K562 (cell line): ENCODE measurements around the gene RRAD. TPM values are rescaled to one million over a fixed set of nuclear protein-coding genes. Genes with fewer than 3 reads are reported as not detected.

Source experiments
- ATAC-seq: fragments of 200-7000 bp; cut with Tn5 transposase; 3 replicates; pipeline ENCODE4 v1.9.1; 2020; ENCODE audit warnings: moderate library complexity
- BruUV-seq: library from RNA; stranded (reverse); fragments of 400-500 nt; replicated peaks from 2 replicates; lab custom pipeline; 2021; lab: Mats Ljungman, UMichigan
- CTCF ChIA-PET: fragments of 300-600 bp; formaldehyde crosslinking; extraction: SDS; loops from one replicate; lab custom pipeline; 2021; ENCODE audit warnings: low intra/inter-chr PET ratio; lab: Yijun Ruan, JAX
- POLR2A ChIA-PET: fragments of 300-600, 350-650 bp; sonication (Branson Sonifier 250); formaldehyde crosslinking; extraction: SDS; loops from one replicate; lab custom pipeline; 2021; ENCODE audit warnings: antibody characterized with exemption, inconsistent platforms; lab: Yijun Ruan, JAX
- DNase-seq, 4 experiments: peaks; one replicate each; pipeline versions ENCODE4 v3.0.0 to v3.0.0-alpha.2; 2011 to 2018; ENCODE audit warnings: low spot score in 3 of 4, mixed read lengths in 3 of 4; ENCODE audit errors: extremely low read depth in 1 of 4
- FAIRE-seq: peaks from 2 replicates; lab custom pipeline; 2011; peaks lifted over from hg19 to GRCh38; lab: Jason Lieb, UNC
- H2AFZ ChIP-seq: 2 replicates; pipeline ENCODE4 v1.6.0; 2011; ENCODE audit warnings: low read depth, low read length, control low read depth, inconsistent platforms
- H3K27ac ChIP-seq: fragments of 200-600 bp; 3 replicates; pipeline ENCODE4 v1.8.0; 2011; ENCODE audit warnings: low read depth, mild to moderate bottlenecking, control low read depth, inconsistent platforms, low read length, moderate library complexity, mixed read lengths; ENCODE audit errors: extremely low read depth
- H3K27me3 ChIP-seq, 2 experiments: fragments of 300-600 bp in 1 of 2; 2 replicates in 1 of 2; 3 replicates in 1 of 2; pipeline versions ENCODE4 v1.6.0 to v1.8.0; 2011; ENCODE audit warnings: inconsistent platforms in 2 of 2, low read length in 2 of 2, mild to moderate bottlenecking in 1 of 2, mixed read lengths in 1 of 2, moderate library complexity in 1 of 2; ENCODE audit not compliant: control insufficient read depth in 2 of 2, insufficient read depth in 2 of 2
- H3K36me3 ChIP-seq: fragments of 300-600 bp; 3 replicates; pipeline ENCODE4 v1.8.0; 2011; ENCODE audit warnings: mild to moderate bottlenecking, low read length, inconsistent platforms; ENCODE audit not compliant: control insufficient read depth, insufficient read depth
- H3K4me1 ChIP-seq, 2 experiments: fragments of 200-600 bp in 1 of 2; replicated peaks in 1 of 2; 2 replicates in 1 of 2; 3 replicates in 1 of 2; pipeline versions ENCODE4 v1.5.1 to v1.8.0; 2011; ENCODE audit warnings: inconsistent platforms in 2 of 2, low read length in 2 of 2, mild to moderate bottlenecking in 1 of 2, mixed read lengths in 1 of 2, moderate library complexity in 1 of 2; ENCODE audit not compliant: control insufficient read depth in 2 of 2, insufficient read depth in 2 of 2
- H3K4me2 ChIP-seq: 2 replicates; pipeline ENCODE4 v1.6.1; 2011; ENCODE audit warnings: low read length, control low read depth, inconsistent platforms, mixed read lengths; ENCODE audit not compliant: insufficient read depth
- H3K4me3 ChIP-seq: fragments of 200-600 bp; sonication (generic), shearing (Covaris generic); 2 replicates; pipeline ENCODE4 v1.5.1; 2016; ENCODE audit warnings: control low read depth, inconsistent platforms
- H3K79me2 ChIP-seq: fragments of 200-600 bp; 3 replicates; pipeline ENCODE4 v1.8.0; 2011; ENCODE audit warnings: low read length, inconsistent platforms; ENCODE audit not compliant: control insufficient read depth, insufficient read depth
- H3K9ac ChIP-seq, 2 experiments: 2 replicates each; pipeline versions ENCODE4 v1.6.0 to v1.6.1; 2011; ENCODE audit warnings: low read depth in 2 of 2, low read length in 2 of 2, control low read depth in 1 of 2, inconsistent platforms in 1 of 2, mild to moderate bottlenecking in 1 of 2, mixed read lengths in 1 of 2; ENCODE audit not compliant: insufficient read depth in 1 of 2
- H3K9me1 ChIP-seq: one replicate; pipeline ENCODE4 v1.6.0; 2011; ENCODE audit warnings: inconsistent platforms, mild to moderate bottlenecking, low read length, moderate library complexity; ENCODE audit not compliant: control insufficient read depth, insufficient read depth
- H3K9me3 ChIP-seq: replicated peaks from 2 replicates; pipeline ENCODE4 v1.5.1; 2011; ENCODE audit warnings: low read depth, low read length, inconsistent platforms; ENCODE audit not compliant: control insufficient read depth, insufficient read depth
- H4K20me1 ChIP-seq: replicated peaks from 2 replicates; pipeline ENCODE4 v1.6.1; 2011; ENCODE audit warnings: low read length, inconsistent platforms, mixed read lengths; ENCODE audit not compliant: control insufficient read depth, insufficient read depth
- CREB5 ChIP-seq: fragments of 250-450 bp; sonication (Bioruptor Pico); IDR thresholded peaks from 2 replicates; pipeline ENCODE4 v1.5.0; 2020; ENCODE audit warnings: mild to moderate bottlenecking
- HDAC1 ChIP-seq, 2 experiments: fragments of 450-650 bp; IDR thresholded peaks; 2 replicates each; pipeline ENCODE4 v1.6.1; 2016 to 2017; ENCODE audit warnings: inconsistent platforms in 1 of 2, mild to moderate bottlenecking in 1 of 2, moderate library complexity in 1 of 2
- MIER1 ChIP-seq: fragments of 450-650 bp; IDR thresholded peaks from 2 replicates; pipeline ENCODE4 v1.6.1; 2016; ENCODE audit warnings: antibody characterized with exemption, mild to moderate bottlenecking, low read depth
- RBM14 ChIP-seq: fragments of 200-400 bp; formaldehyde crosslinking; IDR thresholded peaks from 2 replicates; pipeline ENCODE4 v1.6.1; 2018; ENCODE audit warnings: low read depth, mild to moderate bottlenecking, low read length, moderate library complexity, borderline replicate concordance; ENCODE audit not compliant: insufficient read depth
- RFX1 ChIP-seq: fragments of 450-650 bp; IDR thresholded peaks from 2 replicates; pipeline ENCODE4 v1.6.1; 2016; ENCODE audit warnings: mild to moderate bottlenecking, moderate library complexity
- RFX7 ChIP-seq: fragments of 250-450 bp; sonication (Bioruptor Pico); IDR thresholded peaks from 2 replicates; pipeline ENCODE4 v1.5.1; 2021; ENCODE audit warnings: mild to moderate bottlenecking
- TCFL5 ChIP-seq: fragments of 250-450 bp; sonication (Bioruptor Pico); conservative IDR thresholded peaks from 2 replicates; pipeline ENCODE4 v1.6.1; 2021; ENCODE audit warnings: mild to moderate bottlenecking, moderate library complexity, matching md5 sums
- THAP7 ChIP-seq: fragments of 250-450 bp; sonication (Bioruptor Pico); IDR thresholded peaks from 2 replicates; pipeline ENCODE4 v1.5.0; 2021
- ZBTB1 ChIP-seq: sonication (generic); formaldehyde crosslinking; IDR thresholded peaks from 2 replicates; pipeline ENCODE4 v1.8.1; 2023; ENCODE audit warnings: missing genetic modification reagents, low read depth, mild to moderate bottlenecking, borderline replicate concordance
- ZC3H4 ChIP-seq: sonication (generic); formaldehyde crosslinking; IDR thresholded peaks from 2 replicates; pipeline ENCODE4 v1.9.0; 2021; ENCODE audit warnings: missing genetic modification reagents, borderline replicate concordance
- ZNF217 ChIP-seq: sonication (generic); formaldehyde crosslinking; IDR thresholded peaks from 2 replicates; pipeline ENCODE4 v1.8.0; 2022; ENCODE audit warnings: mild to moderate bottlenecking, missing genetic modification reagents
- WGBS: fragments of 100-300 bp; shearing (Covaris generic); methylation state at CpG from one replicate; pipeline ENCODE4 v1.1.6; 2016; ENCODE audit warnings: low coverage, mixed read lengths; ENCODE audit not compliant: insufficient coverage; ENCODE audit errors: missing lambda C conversion rate; 5-methylcytosine and 5-hydroxymethylcytosine counted together
- in situ Hi-C: fragments of 300-500 bp; cut with MboI; formaldehyde crosslinking; loops from 4 replicates; pipeline ENCODE4 v1.15.0; 2018; ENCODE audit warnings: inconsistent platforms, mixed read lengths
- intact Hi-C: fragments of 100-400 bp; cut with micrococcal nuclease; formaldehyde crosslinking; loops from 2 replicates; pipeline ENCODE4 v1.14.2; 2022
- polyA plus RNA-seq, 8 experiments: library from polyadenylated mRNA; depleted of rRNA in 4 of 8; stranded (reverse) in 5 of 8; unstranded in 3 of 8; fragments of >200 nt; fragmentation: Nextera tagmentation in 2 of 8; fragmentation: Illumina TruSeq in 1 of 8; extraction: Ambion mirVana in 2 of 8; extraction: Trizol in 1 of 8; gene quantifications; 2 replicates each; pipeline versions ENCODE4 v1.2.1 to v1.2.3, GENCODE V29; 2011 to 2014; ENCODE audit warnings: inconsistent platforms in 1 of 8, missing spikeins in 1 of 8
- total RNA-seq, 7 experiments: library from RNA; depleted of rRNA in 6 of 7; stranded (reverse); fragments of >200 nt in 6 of 7; fragmentation: Illumina TruSeq in 2 of 7; extraction: Trizol in 2 of 7; gene quantifications; 2 replicates each; pipeline versions ENCODE4 v1.2.1 to v1.2.3, GENCODE V29; 2011 to 2021; ENCODE audit warnings: low replicate concordance in 1 of 7
- TF ChIP-seq, protein P1 (sequence below): fragments of 250-450 bp; sonication (Bioruptor Pico); IDR thresholded peaks from 2 replicates; pipeline ENCODE4 v1.5.0; 2021; ENCODE audit warnings: mild to moderate bottlenecking, moderate library complexity

The RRAD gene
- total and polyA plus RNA-seq, 9 of the 15 experiments (the other 6 are each of a cell fraction or from before 2014, with no cell fraction given), result 0.09 to 0.20 (median 0.13) TPM; not detected in 5

DNA sequence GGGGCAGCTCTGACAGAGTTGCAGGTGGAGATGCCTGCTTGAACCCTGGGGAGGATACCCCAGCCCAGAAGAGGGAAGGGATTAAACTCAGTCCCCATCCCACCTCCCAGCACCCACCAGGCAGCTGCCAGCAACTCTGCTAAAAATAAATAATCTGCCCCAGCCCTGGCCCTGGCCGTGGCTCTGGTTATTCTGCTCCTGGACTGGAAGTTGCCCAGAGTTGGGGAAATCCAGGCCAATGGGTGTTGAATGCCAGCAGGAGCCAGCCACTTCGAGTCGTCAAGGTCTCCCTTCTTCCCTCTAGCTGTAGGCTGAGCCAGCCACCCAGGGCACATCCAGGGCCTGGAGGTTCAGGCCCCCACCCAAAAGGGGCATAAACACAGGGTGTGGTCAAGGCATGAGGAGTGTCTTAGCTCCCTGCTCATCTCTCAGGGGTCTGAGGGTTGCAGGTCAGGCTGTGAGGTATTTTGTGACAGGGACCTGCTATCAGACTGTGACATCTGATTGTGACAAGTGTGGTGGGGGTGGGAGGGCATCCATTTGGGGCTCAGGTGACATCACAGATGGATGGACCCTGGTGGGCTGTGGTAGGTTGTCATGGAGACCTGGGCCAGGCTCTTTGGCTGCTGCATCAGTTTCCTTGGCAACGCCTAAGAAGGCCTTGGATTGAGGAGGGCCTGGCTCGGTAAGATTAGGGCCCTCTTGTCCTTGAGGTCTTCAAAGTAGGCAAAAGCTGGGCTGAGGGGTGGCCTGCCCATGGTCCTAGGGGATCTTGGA lies 1.0 kb upstream of the RRAD start:
- Histone ChIP-seq H3K27me3 (peaks cover 4 to 34% of the 10 kb centered on the region in 2 experiments; a peak in 2 of 5 replicates), H3K9ac (peak overlapping the region in 1 of 2 experiments; percentile 13; a peak in 1 of 4 replicates), H3K36me3 (peaks cover 1% of the 10 kb centered on the region; the same call in 1 of the 3 replicates), H3K9me1 (no peaks in the 10 kb centered on the region), H2AFZ (no peak overlapping the region), H3K4me1 (peaks cover 0 to 31% of the 10 kb centered on the region in 2 experiments; a peak in 3 of 5 replicates), H3K4me2 (no peak overlapping the region)
- CTCF ChIA-PET, result interaction anchor here (0.5 to 3.6 kb wide), 2 partner anchors 28 to 30 kb away, joined by 3 to 41 read pairs; no protein-coding TSS in a partner anchor
- no peak for DNase-seq
- no TSS peak for BruUV-seq
- TF ChIP-seq HDAC1 (IDR thresholded peaks at IDR 0.05), result no peak
- no peak for TF ChIP-seq TCFL5 (CRISPR knock-in tag)
- peak; percentile 83 for TF ChIP-seq RFX1
- no peak for TF ChIP-seq ZBTB1 (CRISPR knock-in tag)
- TF ChIP-seq CREB5 (CRISPR knock-in tag), result no peak
- TF ChIP-seq RFX7 (CRISPR knock-in tag), result no peak
- TF ChIP-seq ZC3H4, result 0 out of 2 replicates have a peak, but pooled peaks have one; percentile 37
- TF ChIP-seq, protein P1, sequence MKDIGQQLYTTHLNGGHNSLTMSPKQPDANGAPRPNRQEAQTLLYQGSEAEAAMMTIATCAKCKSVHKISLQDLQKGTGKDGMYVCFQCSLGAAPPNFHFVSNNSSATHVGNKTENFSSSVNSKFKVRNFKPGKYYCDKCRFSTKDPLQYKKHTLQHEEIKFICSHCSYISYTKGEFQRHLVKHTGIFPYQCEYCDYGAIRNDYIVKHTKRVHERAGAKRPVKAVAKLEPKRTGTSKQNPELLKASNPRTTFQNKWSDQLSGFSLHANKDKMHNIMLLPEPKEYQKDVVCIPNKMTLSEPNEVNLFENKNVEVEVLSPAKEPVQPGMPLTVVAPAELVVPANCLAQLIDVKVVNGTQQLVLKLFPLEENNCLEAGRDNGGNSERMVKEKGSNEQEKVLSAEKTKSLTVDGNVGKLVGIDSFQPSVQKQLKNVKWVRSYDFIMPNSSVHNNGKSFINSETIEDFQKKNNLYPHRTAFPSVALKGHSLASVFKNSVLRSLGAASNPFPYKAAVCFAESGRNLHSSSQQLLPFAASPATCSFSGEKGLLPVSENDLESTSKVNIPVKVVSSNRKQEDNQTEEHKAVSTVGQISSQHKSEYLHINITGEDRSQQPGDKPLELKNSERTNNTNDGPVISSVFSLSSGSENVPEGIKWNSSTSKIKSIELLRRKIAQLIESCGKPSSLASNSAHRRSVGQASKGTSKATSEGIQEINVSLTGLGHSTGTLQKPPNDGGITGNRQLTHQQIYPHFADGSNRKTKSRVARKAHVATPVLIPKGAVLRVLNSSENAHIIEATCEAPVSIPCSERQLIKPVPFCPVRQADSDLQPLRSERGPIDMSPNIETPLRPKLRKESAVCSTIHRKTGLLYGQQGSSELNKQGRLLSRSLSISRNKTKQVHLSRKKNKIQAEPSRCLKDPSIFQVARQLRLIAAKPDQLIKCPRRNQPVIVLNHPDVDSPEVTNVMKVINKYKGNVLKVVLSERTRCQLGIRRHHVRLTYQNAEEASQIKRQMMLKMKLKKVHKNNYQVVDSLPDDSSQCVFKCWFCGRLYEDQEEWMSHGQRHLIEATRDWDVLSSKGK, result no peak
- TF ChIP-seq ZNF217, result no peak
- no peak for TF ChIP-seq THAP7 (CRISPR knock-in tag)
- TF ChIP-seq MIER1, result no peak
- TF ChIP-seq RBM14, result no peak
- TF ChIP-seq, all 486 proteins: peak for 2
- POLR2A ChIA-PET, result interaction anchor here (0.9 to 3.0 kb wide), 3 partner anchors 16 to 36 kb away, joined by 3 to 10 read pairs (median 3); no protein-coding TSS in a partner anchor
- H3K9me3 ChIP-seq, result no peaks in the 10 kb centered on the region
- no peak for FAIRE-seq
- no peaks in the 10 kb centered on the region; the same call in 1 of the 2 replicates for H4K20me1 ChIP-seq
- H3K27ac ChIP-seq, result no peak overlapping the region
- H3K79me2 ChIP-seq, result no peaks in the 10 kb centered on the region
- intact Hi-C loops, result loop anchor here (5.0 kb wide), 1 partner anchor 519 kb away; no protein-coding TSS in a partner anchor
- in situ Hi-C loops, result no loop called here
- no peak for ATAC-seq
- 37% methylated on average over 5 of the region's 5 CpGs for WGBS
- no peak overlapping the region for H3K4me3 ChIP-seq
